HUES64 (cell line): ENCODE data around the gene SOX13.
A peak's percentile ranks its signal among the peaks of the same experiment; 100 is the strongest.

Experiments
- H3K27ac ChIP-seq: 2 replicates; pipeline ENCODE4 v1.7.0; 2013; ENCODE audit warnings: low read depth, low read length, inconsistent platforms
- H3K27me3 ChIP-seq: 2 replicates; pipeline ENCODE4 v1.6.1; 2013; ENCODE audit warnings: mild to moderate bottlenecking, low read length; ENCODE audit not compliant: insufficient read depth
- H3K36me3 ChIP-seq: 2 replicates; pipeline ENCODE4 v1.6.1; 2013; ENCODE audit warnings: mild to moderate bottlenecking, low read length; ENCODE audit not compliant: insufficient read depth
- H3K4me1 ChIP-seq: 2 replicates; pipeline ENCODE4 v1.6.1; 2013; ENCODE audit warnings: mild to moderate bottlenecking, low read length, moderate library complexity; ENCODE audit not compliant: insufficient read depth
- H3K4me3 ChIP-seq: 2 replicates; pipeline ENCODE4 v1.5.1; 2013; ENCODE audit warnings: mild to moderate bottlenecking, low read length, moderate library complexity
- H3K9ac ChIP-seq: 2 replicates; pipeline ENCODE4 v1.6.1; 2013; ENCODE audit warnings: mild to moderate bottlenecking, low read depth, low read length
- H3K9me3 ChIP-seq: 2 replicates; pipeline ENCODE4 v1.6.1; 2013; ENCODE audit warnings: low read depth, low read length; ENCODE audit not compliant: insufficient read depth
- WGBS: fragments of 150-250, 120-280 bp; methylation state at CpG from one replicate; pipeline ENCODE4 v1.1.7; 2013; ENCODE audit warnings: missing lambda C conversion rate; 5-methylcytosine and 5-hydroxymethylcytosine counted together

SOX13 gene

GRCh38 chr1:204065174-204065985 is 7.5 kb upstream of the SOX13 start:
- Histone ChIP-seq H3K27me3 (no peaks in the 10 kb centered on the region), H3K9ac (peak overlapping the region; percentile 31), H3K4me3 (no peak overlapping the region), H3K36me3 (no peaks in the 10 kb centered on the region), H3K4me1 (peaks cover 28% of the 10 kb centered on the region), H3K9me3 (no peaks in the 10 kb centered on the region), H3K27ac (peak overlapping the region; percentile 84)
- 27% methylated on average over 6 of the region's 8 CpGs for whole genome bisulfite sequencing

DNA sequence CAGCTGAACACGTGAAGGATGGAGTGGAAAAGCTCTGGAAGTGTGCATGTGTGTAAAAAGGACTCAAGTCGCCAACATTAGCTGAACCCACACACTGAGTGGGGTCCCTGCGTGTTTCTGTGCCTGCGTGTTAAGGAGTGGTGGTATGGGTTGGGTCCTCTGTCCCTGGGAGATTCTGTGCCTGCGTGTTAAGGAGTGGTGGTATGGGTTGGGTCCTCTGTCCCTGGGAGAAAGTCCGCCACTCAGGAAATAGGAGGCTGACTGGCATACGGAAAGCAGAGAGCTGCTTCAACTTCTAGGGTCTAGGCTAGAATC is 7.0 kb upstream of the SOX13 start:
- H3K4me3 ChIP-seq, result no peak overlapping the region
- no peaks in the 10 kb centered on the region for H3K27me3 ChIP-seq
- 84% methylated on average over 7 of the region's 7 CpGs for WGBS
- no peaks in the 10 kb centered on the region for H3K36me3 ChIP-seq
- peaks cover 28% of the 10 kb centered on the region for H3K4me1 ChIP-seq
- peak overlapping the region; percentile 84 for H3K27ac ChIP-seq
- 0 out of 2 replicates have a peak overlapping the region, but pooled peaks have one; percentile 31 for H3K9ac ChIP-seq
- H3K9me3 ChIP-seq, result no peaks in the 10 kb centered on the region

- Histone ChIP-seq H3K27ac (no peak overlapping the region), H3K36me3 (no peaks in the 10 kb centered on the region), H3K9ac (no peak overlapping the region), H3K4me3 (no peak overlapping the region), H3K9me3 (no peaks in the 10 kb centered on the region), H3K27me3 (no peaks in the 10 kb centered on the region), H3K4me1 (peaks cover 28% of the 10 kb centered on the region)
- 98% methylated on average over 4 of the region's 5 CpGs for WGBS
Measured at GRCh38 chr1:204067935-204068334, 5.0 kb upstream of the SOX13 start.

DNA sequence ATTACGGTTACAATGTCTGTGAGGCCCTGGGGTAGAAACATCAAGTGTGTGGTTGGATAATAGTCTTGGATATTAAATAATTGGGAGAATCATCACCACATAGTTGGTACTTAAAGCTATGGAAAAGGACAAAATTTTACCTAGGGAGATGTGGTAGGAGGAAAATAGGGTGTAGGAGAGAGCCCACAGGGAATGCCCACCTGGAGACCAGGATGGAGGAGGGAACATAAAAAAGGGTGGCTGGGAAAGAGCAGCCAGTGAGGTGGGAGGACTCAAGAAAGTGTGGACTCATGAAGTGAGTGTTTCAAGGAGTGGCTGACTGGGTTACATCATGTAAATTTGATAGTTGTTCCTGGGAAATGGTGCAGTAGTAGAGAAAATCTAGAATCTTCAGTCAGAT is 3.0 kb upstream of the SOX13 start:
- 0 out of 2 replicates have a peak, but pooled peaks cover 1% of the 10 kb centered on the region for H3K27me3 ChIP-seq
- H3K9me3 ChIP-seq, result no peaks in the 10 kb centered on the region
- no peak overlapping the region for H3K9ac ChIP-seq
- H3K27ac ChIP-seq, result no peak overlapping the region
- peaks cover 26% of the 10 kb centered on the region for H3K4me1 ChIP-seq
- H3K4me3 ChIP-seq, result no peak overlapping the region
- H3K36me3 ChIP-seq, result no peaks in the 10 kb centered on the region
- 88% methylated on average over 1 of the region's 1 CpG for WGBS

DNA sequence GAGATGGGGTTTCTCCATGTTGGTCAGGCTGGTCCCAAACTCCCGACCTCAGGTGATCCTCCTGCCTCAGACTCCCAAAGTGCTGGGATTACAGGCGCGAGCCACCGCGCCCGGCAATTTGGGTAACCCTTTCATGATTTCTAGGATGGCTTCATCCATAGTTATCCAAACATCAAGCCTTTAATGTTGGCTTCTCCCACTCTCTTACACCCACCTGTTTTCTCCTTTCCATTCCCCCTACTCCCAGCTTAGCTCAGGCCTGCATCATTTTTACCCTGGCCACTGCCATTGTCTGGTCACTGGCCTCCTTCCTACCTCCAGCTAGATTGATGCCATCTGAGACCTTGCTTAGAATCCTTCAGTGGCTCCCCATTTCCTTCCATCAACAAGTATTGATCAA is 2.0 kb upstream of the SOX13 start:
- Histone ChIP-seq H3K4me3 (no peak overlapping the region), H3K9ac (no peak overlapping the region), H3K4me1 (peaks cover 26% of the 10 kb centered on the region), H3K36me3 (no peaks in the 10 kb centered on the region), H3K27ac (no peak overlapping the region), H3K9me3 (no peaks in the 10 kb centered on the region), H3K27me3 (peaks cover 9% of the 10 kb centered on the region; the same call in 1 of the 2 replicates)
- 96% methylated on average over 6 of the region's 6 CpGs for WGBS

GRCh38 chr1:204073837-204074273 is 940 bp downstream of the SOX13 start:
- H3K4me1 ChIP-seq, result peaks cover 41% of the 10 kb centered on the region
- H3K27me3 ChIP-seq, result peaks cover 9% of the 10 kb centered on the region; the same call in 1 of the 2 replicates
- H3K36me3 ChIP-seq, result 0 out of 2 replicates have a peak, but pooled peaks cover 2% of the 10 kb centered on the region
- H3K27ac ChIP-seq, result no peak overlapping the region
- H3K9me3 ChIP-seq, result no peaks in the 10 kb centered on the region
- H3K9ac ChIP-seq, result peak overlapping the region; percentile 90
- H3K4me3 ChIP-seq, result peak overlapping the region; percentile 80
- WGBS, result under 1% methylated on average over 39 of the region's 39 CpGs

GRCh38 chr1:204074274-204075138 is 1.6 kb downstream of the SOX13 start:
- 0 out of 2 replicates have a peak, but pooled peaks cover 2% of the 10 kb centered on the region for H3K36me3 ChIP-seq
- WGBS, result under 1% methylated on average over 63 of the region's 65 CpGs
- no peak overlapping the region for H3K27ac ChIP-seq
- H3K9me3 ChIP-seq, result no peaks in the 10 kb centered on the region
- H3K9ac ChIP-seq, result peak overlapping the region; percentile 90
- H3K27me3 ChIP-seq, result peaks cover 9% of the 10 kb centered on the region; the same call in 1 of the 2 replicates
- H3K4me3 ChIP-seq, result peak overlapping the region; percentile 80
- H3K4me1 ChIP-seq, result peaks cover 40% of the 10 kb centered on the region

- H3K27ac ChIP-seq, result no peak overlapping the region; the same call in 1 of the 2 replicates
- peak overlapping the region; percentile 64 for H3K9ac ChIP-seq
- peak overlapping the region; percentile 80 for H3K4me3 ChIP-seq
- peaks cover 9% of the 10 kb centered on the region; the same call in 1 of the 2 replicates for H3K27me3 ChIP-seq
- WGBS, result 4% methylated on average over 31 of the region's 31 CpGs
- H3K9me3 ChIP-seq, result no peaks in the 10 kb centered on the region
- H3K36me3 ChIP-seq, result 0 out of 2 replicates have a peak, but pooled peaks cover 2% of the 10 kb centered on the region
- H3K4me1 ChIP-seq, result peaks cover 42% of the 10 kb centered on the region
Measured at GRCh38 chr1:204075139-204075521, 2.2 kb downstream of the SOX13 start.

DNA sequence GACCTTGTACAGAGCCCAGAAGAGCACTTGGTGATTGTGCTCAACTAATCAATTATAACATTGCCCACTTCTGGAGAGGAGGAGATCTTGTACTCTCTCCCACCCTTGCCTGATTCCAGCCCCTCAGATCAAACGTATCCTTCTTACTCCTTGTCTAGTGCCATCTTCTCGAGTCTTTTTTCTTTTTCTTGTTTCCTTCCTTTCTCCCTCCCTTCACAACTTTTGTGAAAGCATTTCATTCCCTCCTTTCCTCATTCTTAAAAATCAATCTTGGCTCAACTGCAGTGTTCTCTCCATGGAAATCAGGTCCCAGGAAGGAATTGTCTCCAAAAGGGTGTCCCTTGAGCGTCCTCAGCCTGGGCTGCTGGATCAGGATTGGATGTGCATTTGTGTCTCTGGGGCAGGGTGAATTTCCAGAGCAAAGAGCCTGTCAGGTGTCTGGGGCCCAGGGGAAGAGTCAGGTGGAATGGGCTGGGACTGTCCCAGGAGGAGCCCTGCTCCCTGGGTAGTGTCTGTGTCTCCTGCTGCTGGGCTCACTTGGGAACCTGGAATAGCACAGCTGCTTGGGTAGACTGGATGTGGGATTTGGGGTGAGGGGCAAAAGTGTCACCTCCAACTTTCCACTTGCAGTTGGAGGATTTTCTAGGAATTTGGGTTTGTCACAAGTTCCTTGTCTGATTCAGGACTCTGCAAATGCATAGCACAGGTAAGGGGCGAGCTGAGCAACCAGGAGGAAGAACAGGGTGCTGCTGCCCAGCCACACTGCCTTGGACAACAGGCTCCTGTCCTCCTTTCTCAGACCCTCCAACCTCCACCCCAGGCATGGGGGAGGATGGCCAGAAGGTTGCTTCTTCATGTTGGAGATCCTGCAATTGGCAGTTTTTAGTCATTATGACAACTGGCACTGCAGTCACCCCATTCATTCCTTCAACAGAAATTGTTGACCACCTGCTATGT is 3.3 kb downstream of the SOX13 start:
- 70% methylated on average over 4 of the region's 4 CpGs for WGBS
- Histone ChIP-seq H3K27me3 (peaks cover 9% of the 10 kb centered on the region; the same call in 1 of the 2 replicates), H3K4me3 (peak overlapping the region; percentile 80), H3K9me3 (no peaks in the 10 kb centered on the region), H3K9ac (no peak overlapping the region), H3K4me1 (peaks cover 49% of the 10 kb centered on the region), H3K36me3 (0 out of 2 replicates have a peak, but pooled peaks cover 2% of the 10 kb centered on the region), H3K27ac (no peak overlapping the region)

DNA sequence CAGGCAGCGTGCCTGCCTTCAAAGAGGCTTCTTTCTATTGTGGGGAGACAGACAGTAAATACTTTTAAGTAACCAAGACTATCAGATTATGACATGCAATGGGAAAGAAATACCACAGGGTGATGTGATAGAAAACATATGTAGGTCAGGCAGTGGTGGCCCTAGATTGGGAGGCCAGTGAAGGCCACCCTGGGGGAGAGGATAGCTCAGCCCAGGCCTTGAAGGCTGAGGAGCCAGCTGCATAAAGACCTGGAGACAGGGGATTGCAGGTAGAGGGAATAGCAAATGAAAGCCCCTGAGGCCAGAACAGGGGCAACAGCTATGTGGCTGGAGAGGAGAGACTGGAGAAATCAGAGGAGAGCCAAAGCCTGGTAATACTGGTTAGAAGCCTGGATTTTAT is 4.0 kb downstream of the SOX13 start:
- H3K9ac ChIP-seq, result no peak overlapping the region
- H3K4me3 ChIP-seq, result peak overlapping the region; percentile 80
- no peaks in the 10 kb centered on the region for H3K9me3 ChIP-seq
- H3K27me3 ChIP-seq, result peaks cover 9% of the 10 kb centered on the region; the same call in 1 of the 2 replicates
- 0 out of 2 replicates have a peak, but pooled peaks cover 2% of the 10 kb centered on the region for H3K36me3 ChIP-seq
- 82% methylated on average over 1 of the region's 1 CpG for WGBS
- peak overlapping the region; percentile 94; the same call in 1 of the 2 replicates for H3K27ac ChIP-seq
- H3K4me1 ChIP-seq, result peaks cover 53% of the 10 kb centered on the region
